ENCODE results near the gene CUEDC1. TPM values are rescaled to one million over a fixed set of nuclear protein-coding genes. Genes with fewer than 3 reads are reported as not detected.

Gene CUEDC1
- total RNA-seq, 6 experiments from 2014 or later = 34.0 to 41.0 (median 34.9) TPM

GRCh38 chr17:57886020-57886419 lies 69.2 kb downstream of the CUEDC1 start:
- no peak overlapping the region for H3K4me3 Mint-ChIP-seq
- H3K36me3 Mint-ChIP-seq (ENCODE audit: low read depth) = peaks cover 24% of the 10 kb centered on the region
- no peaks in the 10 kb centered on the region for H3K9me3 Mint-ChIP-seq
- peaks cover 56% of the 10 kb centered on the region for H3K4me1 Mint-ChIP-seq (ENCODE audit: low read depth)
- TF ChIP-seq, protein P1, sequence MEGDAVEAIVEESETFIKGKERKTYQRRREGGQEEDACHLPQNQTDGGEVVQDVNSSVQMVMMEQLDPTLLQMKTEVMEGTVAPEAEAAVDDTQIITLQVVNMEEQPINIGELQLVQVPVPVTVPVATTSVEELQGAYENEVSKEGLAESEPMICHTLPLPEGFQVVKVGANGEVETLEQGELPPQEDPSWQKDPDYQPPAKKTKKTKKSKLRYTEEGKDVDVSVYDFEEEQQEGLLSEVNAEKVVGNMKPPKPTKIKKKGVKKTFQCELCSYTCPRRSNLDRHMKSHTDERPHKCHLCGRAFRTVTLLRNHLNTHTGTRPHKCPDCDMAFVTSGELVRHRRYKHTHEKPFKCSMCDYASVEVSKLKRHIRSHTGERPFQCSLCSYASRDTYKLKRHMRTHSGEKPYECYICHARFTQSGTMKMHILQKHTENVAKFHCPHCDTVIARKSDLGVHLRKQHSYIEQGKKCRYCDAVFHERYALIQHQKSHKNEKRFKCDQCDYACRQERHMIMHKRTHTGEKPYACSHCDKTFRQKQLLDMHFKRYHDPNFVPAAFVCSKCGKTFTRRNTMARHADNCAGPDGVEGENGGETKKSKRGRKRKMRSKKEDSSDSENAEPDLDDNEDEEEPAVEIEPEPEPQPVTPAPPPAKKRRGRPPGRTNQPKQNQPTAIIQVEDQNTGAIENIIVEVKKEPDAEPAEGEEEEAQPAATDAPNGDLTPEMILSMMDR (IDR thresholded peaks at IDR 0.05) = no peak
- DNase-seq = no peak
- H3K27ac Mint-ChIP-seq = no peak overlapping the region
- H3K27me3 Mint-ChIP-seq (ENCODE audit: insufficient read depth) = no peaks in the 10 kb centered on the region; the same call in 1 of the 2 replicates

GRCh38 chr17:57885148-57885915 lies 69.9 kb downstream of the CUEDC1 start:
- Mint-ChIP-seq H3K27ac (no peak overlapping the region), H3K36me3 (ENCODE audit: low read depth) (peaks cover 30% of the 10 kb centered on the region), H3K27me3 (ENCODE audit: insufficient read depth) (no peaks in the 10 kb centered on the region; the same call in 1 of the 2 replicates), H3K4me3 (no peak overlapping the region), H3K4me1 (ENCODE audit: low read depth) (peaks cover 56% of the 10 kb centered on the region), H3K9me3 (no peaks in the 10 kb centered on the region)
- TF ChIP-seq, protein P1 (IDR thresholded peaks at IDR 0.05) = no peak
- DNase-seq = no peak

DNA sequence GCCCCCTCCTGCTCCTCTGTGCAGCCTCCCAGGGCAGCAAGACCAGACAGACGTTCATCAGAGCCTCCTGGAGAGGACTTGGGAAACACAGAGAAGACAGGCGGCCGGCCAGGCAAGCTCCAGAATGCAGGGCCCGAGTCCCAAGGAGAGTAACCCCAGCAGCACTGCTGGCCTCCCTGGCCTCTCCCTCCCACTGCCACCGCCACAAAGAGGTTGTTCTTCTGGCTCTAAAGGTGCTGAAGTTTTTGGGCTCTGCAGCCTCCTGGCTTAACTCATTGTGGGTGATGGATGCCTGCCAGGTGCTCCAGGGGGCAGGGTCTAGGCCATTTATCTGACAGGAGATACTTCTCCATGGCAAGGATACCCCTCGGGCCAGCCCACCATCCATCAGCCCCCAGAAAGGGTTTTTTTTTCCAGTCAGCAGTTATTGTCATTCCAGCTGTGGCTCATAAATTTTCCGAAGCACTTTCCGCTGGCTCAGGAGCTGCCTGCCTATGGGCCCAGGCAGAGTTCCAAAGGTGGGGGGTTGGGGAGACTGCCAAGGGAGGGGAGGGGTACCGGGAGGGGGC lies 73.3 kb downstream of the CUEDC1 start:
- Mint-ChIP-seq H3K9me3 (no peaks in the 10 kb centered on the region), H3K4me1 (ENCODE audit: low read depth) (peaks cover 62% of the 10 kb centered on the region), H3K4me3 (peak overlapping the region; percentile 4; the same call in 1 of the 2 replicates), H3K27me3 (ENCODE audit: insufficient read depth) (peaks cover 2% of the 10 kb centered on the region; the same call in 1 of the 2 replicates), H3K36me3 (ENCODE audit: low read depth) (peaks cover 46% of the 10 kb centered on the region), H3K27ac (peak overlapping the region; percentile 92)
- DNase-seq = no peak
- TF ChIP-seq, protein P1 (IDR thresholded peaks at IDR 0.05) = no peak

DNA sequence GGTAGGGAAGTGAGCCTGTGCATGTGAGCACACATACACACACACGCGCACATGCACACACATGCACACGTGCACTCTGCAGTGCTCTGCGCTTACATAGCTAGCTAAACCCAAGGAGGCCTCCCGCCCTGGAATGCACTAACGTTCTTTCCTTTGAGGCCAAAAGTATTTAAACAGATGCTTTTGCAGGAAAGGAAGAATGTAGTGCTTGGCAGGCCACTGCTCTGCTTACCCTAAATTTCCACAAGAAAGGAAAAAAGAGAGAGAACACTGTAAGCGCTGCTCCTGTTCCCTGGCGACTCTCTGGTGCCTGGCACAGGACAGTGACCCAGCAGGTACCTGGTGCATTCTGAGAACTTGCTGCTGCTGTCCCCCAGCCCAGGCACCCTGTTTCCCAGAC lies 74.1 kb downstream of the CUEDC1 start:
- Mint-ChIP-seq H3K4me1 (ENCODE audit: low read depth) (peaks cover 69% of the 10 kb centered on the region), H3K9me3 (no peaks in the 10 kb centered on the region), H3K27ac (peak overlapping the region; percentile 92), H3K4me3 (peak overlapping the region; percentile 51; the same call in 1 of the 2 replicates), H3K36me3 (ENCODE audit: low read depth) (peaks cover 50% of the 10 kb centered on the region), H3K27me3 (ENCODE audit: insufficient read depth) (peaks cover 2% of the 10 kb centered on the region; the same call in 1 of the 2 replicates)
- TF ChIP-seq, protein P1 (IDR thresholded peaks at IDR 0.05) = no peak
- peak; percentile 59 for DNase-seq

DNA sequence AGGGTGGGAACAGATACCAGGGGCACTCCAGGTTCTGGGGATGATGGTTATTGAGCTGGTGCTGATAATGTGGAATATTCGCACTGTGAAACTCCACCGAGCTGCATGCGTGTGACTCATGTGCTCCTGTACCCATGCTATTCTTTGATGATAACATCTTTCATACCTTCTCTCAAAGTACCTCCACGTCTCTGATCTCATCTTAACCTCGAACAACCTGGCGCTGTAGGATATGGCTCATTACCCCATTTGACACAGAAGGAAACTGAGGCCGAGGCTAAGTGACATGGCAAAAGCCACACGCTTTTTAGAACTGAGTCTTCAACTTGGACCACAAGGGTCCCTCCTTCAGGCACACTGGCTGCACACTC lies 75.1 kb downstream of the CUEDC1 start:
- Mint-ChIP-seq H3K27me3 (ENCODE audit: insufficient read depth) (peaks cover 2% of the 10 kb centered on the region; the same call in 1 of the 2 replicates), H3K4me1 (ENCODE audit: low read depth) (peaks cover 80% of the 10 kb centered on the region), H3K4me3 (peak overlapping the region; percentile 48; the same call in 1 of the 2 replicates), H3K27ac (peak overlapping the region; percentile 92), H3K9me3 (no peaks in the 10 kb centered on the region), H3K36me3 (ENCODE audit: low read depth) (peaks cover 53% of the 10 kb centered on the region)
- DNase-seq = no peak
- TF ChIP-seq, protein P1 (IDR thresholded peaks at IDR 0.05) = no peak
